Tibial artery (tissue), 4 donors: ENCODE measurements around the gene LPP.
A peak's percentile ranks its signal among the peaks of the same experiment; 100 is the strongest.

ENCODE experiments used
- DNase-seq, 2 donors: peaks; one replicate each; pipeline ENCODE4 v3.0.0-alpha.2; 2019
- H3K27ac ChIP-seq, 2 donors: fragments of 200-600 bp; sonication (generic) in 1 of 2; 1 replicate in 1 of 2; 2 replicates in 1 of 2; pipeline ENCODE4 v1.5.1; 2018 to 2019; ENCODE audit warnings: mild to moderate bottlenecking in 1 of 2
- H3K27me3 ChIP-seq, 2 donors: fragments of 200-600 bp; sonication (generic) in 1 of 2; one replicate each; pipeline versions ENCODE4 v1.5.1 to v1.6.0; 2016 to 2019
- H3K36me3 ChIP-seq, 3 donors: fragments of 200-600 bp; sonication (generic) in 2 of 3; one replicate each; pipeline ENCODE4 v1.5.1; 2016 to 2019; ENCODE audit warnings: mild to moderate bottlenecking in 2 of 3
- H3K4me1 ChIP-seq, 4 donors: fragments of 200-600 bp; sonication (generic) in 2 of 4; 1 replicate in 3 of 4; 2 replicates in 1 of 4; pipeline ENCODE4 v1.5.1; 2016 to 2019
- H3K4me3 ChIP-seq, 2 donors: fragments of 200-600 bp; sonication (generic) in 1 of 2; 1 replicate in 1 of 2; 2 replicates in 1 of 2; pipeline ENCODE4 v1.5.1; 2018 to 2019; ENCODE audit warnings: mild to moderate bottlenecking in 2 of 2
- H3K9me3 ChIP-seq, 3 donors: fragments of 200-600 bp; sonication (generic) in 1 of 3; one replicate each; pipeline ENCODE4 v1.5.1; 2016 to 2019
- intact Hi-C: fragments of 100-400 bp; cut with DNase I; formaldehyde crosslinking; loops from one replicate; pipeline ENCODE4 v1.15.0; 2023; ENCODE audit warnings: low total_unique reads
- TF ChIP-seq, protein P1 (sequence below), 2 experiments: fragments of 200-600 bp in 1 of 2; fragments of 450-650 bp in 1 of 2; IDR thresholded peaks; one replicate each; pipeline ENCODE4 v1.5.1; 2017 to 2019; ENCODE audit warnings: antibody characterized with exemption in 2 of 2, mild to moderate bottlenecking in 1 of 2, moderate library complexity in 1 of 2

The LPP gene

DNA sequence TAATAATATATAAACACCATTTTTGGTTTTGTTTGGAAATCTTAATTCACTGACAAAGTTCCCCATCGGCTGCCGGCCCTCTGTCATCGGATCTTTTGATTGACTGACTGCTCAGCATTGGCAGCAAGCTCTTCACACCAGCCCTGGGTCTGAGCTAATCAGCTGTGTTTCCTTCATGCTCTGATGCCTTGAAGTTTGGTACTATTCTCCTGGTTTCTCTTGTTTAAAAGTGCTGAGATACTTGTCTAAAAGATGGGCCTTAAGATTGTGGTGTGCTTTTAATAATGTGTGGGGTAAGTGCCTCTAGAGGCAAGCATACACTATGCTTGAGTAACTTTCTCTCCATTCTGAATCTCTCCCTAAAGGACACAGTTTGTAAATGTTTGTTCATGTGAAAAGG is 602.3 kb downstream of the LPP start:
- no peak overlapping the region for H3K27ac ChIP-seq
- H3K27me3 ChIP-seq, result no peaks in the 10 kb centered on the region
- no peaks in the 10 kb centered on the region for H3K9me3 ChIP-seq
- H3K4me1 ChIP-seq, result peaks cover 0 to 81% (median 11%) of the 10 kb centered on the region in 4 donors
- DNase-seq, result no peak
- no peak overlapping the region for H3K4me3 ChIP-seq
- intact Hi-C loops, result no loop called here
- H3K36me3 ChIP-seq, result peaks cover 6 to 14% (median 12%) of the 10 kb centered on the region in 3 donors
- TF ChIP-seq, protein P1, sequence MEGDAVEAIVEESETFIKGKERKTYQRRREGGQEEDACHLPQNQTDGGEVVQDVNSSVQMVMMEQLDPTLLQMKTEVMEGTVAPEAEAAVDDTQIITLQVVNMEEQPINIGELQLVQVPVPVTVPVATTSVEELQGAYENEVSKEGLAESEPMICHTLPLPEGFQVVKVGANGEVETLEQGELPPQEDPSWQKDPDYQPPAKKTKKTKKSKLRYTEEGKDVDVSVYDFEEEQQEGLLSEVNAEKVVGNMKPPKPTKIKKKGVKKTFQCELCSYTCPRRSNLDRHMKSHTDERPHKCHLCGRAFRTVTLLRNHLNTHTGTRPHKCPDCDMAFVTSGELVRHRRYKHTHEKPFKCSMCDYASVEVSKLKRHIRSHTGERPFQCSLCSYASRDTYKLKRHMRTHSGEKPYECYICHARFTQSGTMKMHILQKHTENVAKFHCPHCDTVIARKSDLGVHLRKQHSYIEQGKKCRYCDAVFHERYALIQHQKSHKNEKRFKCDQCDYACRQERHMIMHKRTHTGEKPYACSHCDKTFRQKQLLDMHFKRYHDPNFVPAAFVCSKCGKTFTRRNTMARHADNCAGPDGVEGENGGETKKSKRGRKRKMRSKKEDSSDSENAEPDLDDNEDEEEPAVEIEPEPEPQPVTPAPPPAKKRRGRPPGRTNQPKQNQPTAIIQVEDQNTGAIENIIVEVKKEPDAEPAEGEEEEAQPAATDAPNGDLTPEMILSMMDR (IDR thresholded peaks at IDR 0.05), result no peak

DNA sequence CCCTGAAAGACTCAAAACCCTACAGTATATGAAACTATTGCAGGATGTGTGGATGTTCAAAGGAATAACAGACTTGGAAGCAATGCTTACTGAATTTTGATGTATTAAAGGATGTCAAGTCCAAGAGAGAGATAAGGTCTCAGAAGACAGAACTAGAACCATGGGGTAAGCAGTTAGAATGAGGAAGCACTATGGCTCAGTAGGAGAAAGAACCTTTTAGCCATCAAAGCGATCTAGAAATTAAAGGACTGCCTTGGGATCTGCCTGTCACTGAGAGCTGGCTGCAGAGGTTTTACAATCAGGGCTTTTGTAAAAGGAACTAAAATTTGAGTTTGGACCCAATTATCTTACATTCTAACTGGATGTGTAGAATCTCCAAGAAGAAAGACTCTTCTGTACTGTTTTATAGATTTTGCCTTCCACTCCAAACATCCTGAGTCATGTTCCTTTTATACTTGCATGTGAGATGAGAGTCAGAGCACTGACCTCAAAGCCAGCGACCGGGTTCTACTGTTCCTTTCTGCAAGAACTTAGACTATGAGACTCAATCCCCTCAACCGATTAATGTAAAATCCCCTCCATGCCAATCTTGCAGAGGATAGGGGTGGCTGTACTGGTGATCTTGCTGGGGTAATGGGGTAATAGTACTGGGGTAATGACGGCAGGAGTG is 605.5 kb downstream of the LPP start:
- H3K36me3 ChIP-seq, result peaks cover 13 to 20% (median 17%) of the 10 kb centered on the region in 3 donors
- no peak overlapping the region for H3K4me3 ChIP-seq
- no peak for DNase-seq
- H3K4me1 ChIP-seq, result peaks cover 0 to 73% (median 9%) of the 10 kb centered on the region in 4 donors
- H3K27ac ChIP-seq, result no peak overlapping the region
- H3K9me3 ChIP-seq, result no peaks in the 10 kb centered on the region
- TF ChIP-seq, protein P1 (IDR thresholded peaks at IDR 0.05), result no peak
- intact Hi-C loops, result no loop called here
- no peaks in the 10 kb centered on the region for H3K27me3 ChIP-seq

DNA sequence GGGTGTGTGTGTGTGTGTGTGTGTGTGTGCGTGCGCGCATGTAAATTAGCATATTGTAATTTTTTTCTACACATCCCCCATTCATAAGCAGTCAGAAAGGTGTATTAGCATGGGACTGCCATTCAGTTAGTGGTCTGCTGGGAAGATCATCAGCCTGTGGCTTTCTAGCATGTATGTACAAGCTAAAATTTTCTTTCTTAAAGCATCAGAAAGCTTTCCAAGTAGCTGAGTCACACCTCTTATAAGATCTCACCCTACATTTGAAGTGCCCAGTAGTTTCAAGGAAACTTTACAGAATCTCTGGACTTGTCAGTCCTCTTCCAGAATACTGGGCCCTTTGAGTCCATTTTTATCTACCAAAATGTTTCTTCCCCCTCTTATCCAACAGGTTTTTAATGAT is 606.5 kb downstream of the LPP start:
- peaks cover 13 to 20% (median 17%) of the 10 kb centered on the region in 3 donors for H3K36me3 ChIP-seq
- peaks cover 0 to 75% (median 13%) of the 10 kb centered on the region in 4 donors for H3K4me1 ChIP-seq
- no peaks in the 10 kb centered on the region for H3K27me3 ChIP-seq
- no peaks in the 10 kb centered on the region for H3K9me3 ChIP-seq
- H3K4me3 ChIP-seq, result no peak overlapping the region
- intact Hi-C loops, result no loop called here
- no peak overlapping the region for H3K27ac ChIP-seq
- TF ChIP-seq, protein P1 (IDR thresholded peaks at IDR 0.05), result no peak
- no peak for DNase-seq

DNA sequence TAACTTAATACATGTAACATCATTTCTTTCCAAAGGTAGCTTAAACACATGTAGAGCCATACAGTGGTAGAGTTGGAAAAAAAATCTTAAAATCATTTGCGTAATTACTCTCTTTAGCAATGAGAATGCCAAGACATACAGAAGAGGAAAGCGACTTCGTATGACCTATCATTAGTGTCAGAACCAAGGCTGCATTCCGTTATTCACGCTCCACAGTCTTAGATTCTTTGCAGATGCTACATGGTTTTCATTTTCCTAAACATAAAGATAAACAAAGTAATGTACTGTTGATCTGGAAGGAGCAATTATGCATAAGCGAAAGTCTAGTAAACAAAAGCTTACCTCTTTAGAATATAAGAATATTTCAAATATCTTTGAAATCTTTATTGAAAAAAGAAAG is 607.5 kb downstream of the LPP start:
- TF ChIP-seq, protein P1 (IDR thresholded peaks at IDR 0.05), result no peak
- Histone ChIP-seq H3K4me1 (peaks cover 0 to 76% (median 14%) of the 10 kb centered on the region in 4 donors), H3K27ac (no peak overlapping the region), H3K36me3 (peaks cover 13 to 20% (median 17%) of the 10 kb centered on the region in 3 donors), H3K27me3 (no peaks in the 10 kb centered on the region), H3K4me3 (no peak overlapping the region), H3K9me3 (no peaks in the 10 kb centered on the region)
- intact Hi-C loops, result no loop called here
- DNase-seq, result no peak

DNA sequence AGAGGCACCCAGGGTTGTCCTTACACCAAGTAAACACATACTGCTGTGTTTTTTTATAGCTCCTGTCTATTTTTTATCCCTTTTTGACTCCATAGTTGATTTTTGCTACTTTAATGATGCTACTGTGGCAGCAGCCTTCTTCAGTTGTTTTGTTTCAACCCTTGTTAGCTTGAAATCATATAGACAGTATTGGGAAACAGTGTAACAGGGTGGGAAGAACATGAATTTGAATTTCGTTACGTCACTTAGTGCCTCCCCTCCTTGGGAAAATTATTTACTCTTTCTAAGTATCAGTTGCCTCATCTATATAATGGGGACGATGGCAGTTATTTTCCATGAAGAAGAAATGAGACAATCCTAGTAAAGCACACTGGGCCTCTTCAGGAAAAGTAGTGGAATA is 608.0 kb downstream of the LPP start:
- H3K4me3 ChIP-seq, result no peak overlapping the region
- no peaks in the 10 kb centered on the region for H3K27me3 ChIP-seq
- H3K4me1 ChIP-seq, result peaks cover 0 to 73% (median 14%) of the 10 kb centered on the region in 4 donors
- H3K36me3 ChIP-seq, result peaks cover 13 to 20% (median 17%) of the 10 kb centered on the region in 3 donors
- TF ChIP-seq, protein P1 (IDR thresholded peaks at IDR 0.05), result no peak
- H3K27ac ChIP-seq, result peak overlapping the region in 1 of 2 donors; percentile 1
- no peaks in the 10 kb centered on the region for H3K9me3 ChIP-seq
- DNase-seq, result no peak
- intact Hi-C loops, result no loop called here
